ENCODE measurements around the gene NEDD4.

Gene NEDD4

GRCh38 chr15:55784286-55784685 lies 209.1 kb downstream of the NEDD4 start:
- no peak for DNase-seq (ENCODE audit: low spot score)

GRCh38 chr15:55782901-55783300 lies 210.5 kb downstream of the NEDD4 start:
- no peak for DNase-seq (ENCODE audit: low spot score)
- no peak for FAIRE-seq

More at GRCh38 chr15:55784286-55784685, 209.1 kb downstream of the NEDD4 start:
- no peak for FAIRE-seq

GRCh38 chr15:55780292-55780691 lies 213.1 kb downstream of the NEDD4 start:
- DNase-seq (ENCODE audit: low spot score), result no peak
- no peak for FAIRE-seq

GRCh38 chr15:55778932-55779331 lies 214.5 kb downstream of the NEDD4 start:
- FAIRE-seq (no peak), DNase-seq (ENCODE audit: low spot score) (no peak)

Measured in RCC 7860 (cell line).